ENCODE results near the gene PIK3R5.

GRCh38 chr17:8997994-8998628 is 32.6 kb upstream of the PIK3R5 start:
- TF ChIP-seq CTCF (IDR thresholded peaks at IDR 0.05) = peak; percentile 69 to 84 (median 81)
- TF ChIP-seq POLR2A (IDR thresholded peaks at IDR 0.05) = no peak
